CD4-positive, CD25-positive, alpha-beta regulatory T cell (primary cell): ENCODE measurements around the gene HMGA1. TPM values are rescaled to one million over a fixed set of nuclear protein-coding genes. Genes with fewer than 3 reads are reported as not detected.
A peak's percentile ranks its signal among the peaks of the same experiment; 100 is the strongest.

ENCODE experiments used
- ATAC-seq, 2 donors: fragments of 150-1000 bp; cut with Tn5 transposase; one replicate each; pipeline ENCODE4 v1.10.0; 2021; ENCODE audit warnings: low read depth in 2 of 2, moderate number of reproducible peaks in 2 of 2, moderate library complexity in 1 of 2
- DNase-seq, 3 donors: peaks; one replicate each; pipeline versions ENCODE4 v3.0.0 to v3.0.0-alpha.2; 2012 to 2022; ENCODE audit warnings: mixed read lengths in 1 of 3
- H3K27ac ChIP-seq: one replicate; pipeline ENCODE4 v1.7.0; 2013; ENCODE audit warnings: mild to moderate bottlenecking, low read length; ENCODE audit not compliant: insufficient read depth, poor library complexity, severe bottlenecking
- H3K27me3 ChIP-seq: one replicate; pipeline ENCODE4 v1.7.0; 2013; ENCODE audit warnings: low read length; ENCODE audit not compliant: control insufficient read depth, insufficient read depth
- H3K36me3 ChIP-seq: one replicate; pipeline ENCODE4 v1.7.0; 2013; ENCODE audit warnings: mild to moderate bottlenecking, low read length, moderate library complexity; ENCODE audit not compliant: control insufficient read depth, insufficient read depth
- H3K4me1 ChIP-seq: 2 replicates; pipeline ENCODE4 v1.7.0; 2013; ENCODE audit warnings: mild to moderate bottlenecking, low read length; ENCODE audit not compliant: insufficient read depth, control insufficient read depth, poor library complexity, severe bottlenecking
- H3K4me3 ChIP-seq: one replicate; pipeline ENCODE4 v1.7.0; 2013; ENCODE audit warnings: low read depth, mild to moderate bottlenecking, low read length, moderate library complexity
- H3K9me3 ChIP-seq, 2 experiments: 1 replicate in 1 of 2; 2 replicates in 1 of 2; pipeline ENCODE4 v1.7.0; 2013; ENCODE audit warnings: low read length in 2 of 2, mild to moderate bottlenecking in 1 of 2, moderate library complexity in 1 of 2; ENCODE audit not compliant: control insufficient read depth in 2 of 2
- H3K27ac Mint-ChIP-seq, 3 donors: one replicate each; pipeline ENCODE4 v1.8.0; 2020 to 2022; ENCODE audit warnings: mild to moderate bottlenecking in 3 of 3, mixed read lengths in 3 of 3, moderate library complexity in 2 of 3
- H3K27me3 Mint-ChIP-seq: one replicate; pipeline ENCODE4 v1.8.0; 2022; ENCODE audit warnings: mild to moderate bottlenecking, mixed read lengths
- H3K36me3 Mint-ChIP-seq: one replicate; pipeline ENCODE4 v1.8.0; 2020; ENCODE audit warnings: mixed read lengths
- H3K4me1 Mint-ChIP-seq, 4 donors: one replicate each; pipeline ENCODE4 v1.8.0; 2020 to 2022; ENCODE audit warnings: mixed read lengths in 4 of 4, mild to moderate bottlenecking in 1 of 4
- H3K4me3 Mint-ChIP-seq, 4 donors: one replicate each; pipeline ENCODE4 v1.8.0; 2020 to 2022; ENCODE audit warnings: mild to moderate bottlenecking in 4 of 4, mixed read lengths in 4 of 4, moderate library complexity in 3 of 4
- H3K9me3 Mint-ChIP-seq, 7 donors: one replicate each; pipeline ENCODE4 v1.8.0; 2020 to 2022; ENCODE audit warnings: mixed read lengths in 7 of 7, mild to moderate bottlenecking in 3 of 7, moderate library complexity in 2 of 7
- polyA plus RNA-seq, 4 donors: library from polyadenylated mRNA; unstranded; fragments of 300-500 nt; fragmentation: Illumina TruSeq; gene quantifications; one replicate each; pipeline ENCODE4 v1.2.3, GENCODE V29; 2021
- total RNA-seq: library from RNA; stranded (reverse); gene quantifications from one replicate; pipeline ENCODE4 v1.2.3, GENCODE V29; 2022

HMGA1 gene
- total and polyA plus RNA-seq, 5 donors from 2014 or later: 31.6 to 87.2 (median 35.5) TPM

DNA sequence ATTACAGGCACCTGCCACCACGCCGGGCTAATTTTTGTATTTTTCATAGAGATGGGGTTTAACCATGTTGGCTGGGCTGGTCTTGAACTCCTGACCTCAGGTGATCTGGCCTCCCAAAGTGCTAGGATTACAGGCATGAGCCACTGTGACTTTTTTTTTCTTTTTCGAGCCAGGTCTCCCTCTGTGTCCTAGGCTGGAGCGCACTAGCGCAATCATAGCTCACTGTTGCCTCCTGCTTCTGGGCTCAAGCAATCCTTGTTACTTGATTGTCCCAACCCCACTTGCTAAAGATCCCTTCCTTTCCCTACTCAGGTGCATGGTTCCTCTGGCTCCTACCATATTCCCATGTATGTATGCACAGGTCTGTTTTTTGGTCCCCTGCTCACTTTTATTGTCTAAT is 39.5 kb downstream of the HMGA1 start:
- no peak overlapping the region for H3K4me3 Mint-ChIP-seq
- H3K4me3 ChIP-seq: no peak overlapping the region
- H3K27me3 ChIP-seq: no peaks in the 10 kb centered on the region
- peak overlapping the region in 1 of 3 donors; percentile 20 for H3K27ac Mint-ChIP-seq
- H3K4me1 Mint-ChIP-seq: peaks cover 0 to 8% (median 2%) of the 10 kb centered on the region in 4 donors
- DNase-seq (no peak), ATAC-seq (no peak)
- no peaks in the 10 kb centered on the region for H3K27me3 Mint-ChIP-seq
- no peaks in the 10 kb centered on the region for H3K4me1 ChIP-seq
- no peaks in the 10 kb centered on the region for H3K9me3 ChIP-seq
- H3K36me3 Mint-ChIP-seq: peaks cover 7% of the 10 kb centered on the region
- H3K36me3 ChIP-seq: peaks cover 4% of the 10 kb centered on the region
- H3K9me3 Mint-ChIP-seq: no peaks in the 10 kb centered on the region
- no peak overlapping the region for H3K27ac ChIP-seq

DNA sequence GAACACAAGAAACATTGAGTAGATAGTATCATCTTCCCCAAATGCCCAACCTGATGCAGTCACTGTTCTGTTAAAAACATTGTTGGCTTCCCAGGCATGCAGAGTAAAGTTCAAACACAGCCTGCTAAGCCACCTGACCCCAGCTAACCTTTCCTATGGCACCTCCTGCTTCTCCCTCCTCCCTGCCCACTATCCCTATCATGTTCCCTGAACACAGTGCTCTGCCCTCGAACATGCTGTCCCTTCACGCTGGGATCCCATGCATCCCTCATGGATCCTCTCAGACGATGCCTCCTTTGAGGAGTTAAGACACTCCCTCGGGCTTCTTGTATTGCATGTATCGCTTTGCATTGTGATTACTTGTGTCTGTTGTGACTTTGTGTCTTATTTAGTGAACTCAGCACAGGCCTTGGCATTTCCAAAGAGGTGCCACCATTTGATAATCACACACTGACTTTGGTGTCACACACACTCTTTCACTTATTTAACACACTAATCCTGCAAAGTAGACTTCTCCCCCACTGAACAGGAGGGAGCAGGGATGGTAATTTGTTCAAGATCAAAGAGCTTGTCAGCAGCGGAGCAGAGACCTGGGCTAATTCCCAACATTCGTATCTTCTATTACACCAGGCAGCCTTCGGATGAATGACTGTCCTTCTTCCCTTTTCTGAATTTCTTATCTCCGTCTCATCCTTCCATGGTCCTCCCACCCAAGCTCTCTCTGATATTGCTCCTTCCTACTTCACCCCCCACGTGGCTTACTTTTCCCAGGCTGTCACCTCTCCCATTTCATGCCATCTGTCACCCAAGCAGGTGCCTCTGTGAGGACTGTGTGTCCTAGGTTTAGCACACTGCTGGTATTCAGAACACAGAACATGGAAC is 40.4 kb downstream of the HMGA1 start:
- no peak overlapping the region for H3K4me3 Mint-ChIP-seq
- H3K4me3 ChIP-seq: no peak overlapping the region
- no peak for DNase-seq
- H3K36me3 ChIP-seq: peaks cover 4% of the 10 kb centered on the region
- peak overlapping the region in 1 of 3 donors; percentile 21 for H3K27ac Mint-ChIP-seq
- H3K27me3 Mint-ChIP-seq: no peaks in the 10 kb centered on the region
- peaks cover 10% of the 10 kb centered on the region for H3K36me3 Mint-ChIP-seq
- peaks cover 0 to 8% (median 2%) of the 10 kb centered on the region in 4 donors for H3K4me1 Mint-ChIP-seq
- H3K4me1 ChIP-seq: no peaks in the 10 kb centered on the region
- peaks cover 0 to 1% (median 0%) of the 10 kb centered on the region in 7 donors for H3K9me3 Mint-ChIP-seq
- H3K9me3 ChIP-seq: no peaks in the 10 kb centered on the region
- H3K27me3 ChIP-seq: no peaks in the 10 kb centered on the region
- ATAC-seq: no peak
- no peak overlapping the region for H3K27ac ChIP-seq

DNA sequence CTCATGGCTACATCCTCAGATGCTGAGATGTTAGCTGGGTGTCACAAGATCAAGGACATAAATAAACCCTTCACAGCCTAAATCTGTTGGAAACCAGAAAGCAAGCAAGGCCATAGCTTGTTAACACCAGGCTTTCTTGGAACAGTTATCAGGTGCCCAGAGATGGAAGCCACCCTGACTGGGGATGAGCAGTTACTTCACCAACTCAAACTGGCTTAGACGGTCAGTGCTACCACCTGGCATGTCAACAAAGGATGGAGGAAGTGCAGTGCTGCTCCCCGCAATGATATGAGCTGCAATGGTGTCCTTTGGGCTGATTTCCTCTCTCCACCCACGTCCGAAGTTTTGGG is 41.1 kb downstream of the HMGA1 start:
- Mint-ChIP-seq H3K4me1 (peaks cover 0 to 8% (median 3%) of the 10 kb centered on the region in 4 donors), H3K9me3 (peaks cover 0 to 1% (median 0%) of the 10 kb centered on the region in 7 donors), H3K36me3 (peaks cover 12% of the 10 kb centered on the region), H3K27ac (peak overlapping the region in 1 of 3 donors; percentile 21), H3K4me3 (no peak overlapping the region), H3K27me3 (no peaks in the 10 kb centered on the region)
- ATAC-seq (no peak), DNase-seq (no peak)
- H3K27me3 ChIP-seq: no peaks in the 10 kb centered on the region
- H3K4me1 ChIP-seq: no peaks in the 10 kb centered on the region
- no peak overlapping the region for H3K4me3 ChIP-seq
- H3K9me3 ChIP-seq: no peaks in the 10 kb centered on the region
- H3K27ac ChIP-seq: no peak overlapping the region
- H3K36me3 ChIP-seq: peaks cover 4% of the 10 kb centered on the region

DNA sequence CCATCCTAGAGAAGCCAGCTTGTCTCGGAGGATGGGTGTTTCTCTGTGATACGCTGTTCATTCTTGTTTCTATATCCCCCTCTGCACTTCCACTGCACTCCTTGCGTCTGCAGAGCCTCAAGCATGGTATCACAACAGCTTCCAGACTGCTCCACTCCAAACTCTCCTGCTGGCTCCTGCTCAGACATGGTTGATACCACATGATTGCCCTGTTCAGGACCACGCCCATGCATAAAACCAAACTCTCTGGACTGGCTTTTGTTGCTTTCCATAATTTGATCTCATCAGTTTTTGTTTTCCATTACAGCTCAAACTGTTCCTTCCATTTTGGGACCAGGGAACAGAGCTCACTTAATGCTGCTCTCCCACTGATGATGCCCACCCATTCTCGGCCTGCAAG is 42.2 kb downstream of the HMGA1 start:
- Histone ChIP-seq H3K4me1 (no peaks in the 10 kb centered on the region), H3K27ac (no peak overlapping the region), H3K36me3 (peaks cover 4% of the 10 kb centered on the region), H3K27me3 (no peaks in the 10 kb centered on the region), H3K4me3 (no peak overlapping the region), H3K9me3 (no peaks in the 10 kb centered on the region)
- Mint-ChIP-seq H3K4me3 (no peak overlapping the region), H3K4me1 (peaks cover 0 to 9% (median 4%) of the 10 kb centered on the region in 4 donors), H3K27me3 (no peaks in the 10 kb centered on the region), H3K27ac (peak overlapping the region in 1 of 3 donors; percentile 70), H3K36me3 (peaks cover 14% of the 10 kb centered on the region), H3K9me3 (peaks cover 0 to 1% (median 0%) of the 10 kb centered on the region in 7 donors)
- no peak for DNase-seq
- no peak for ATAC-seq

DNA sequence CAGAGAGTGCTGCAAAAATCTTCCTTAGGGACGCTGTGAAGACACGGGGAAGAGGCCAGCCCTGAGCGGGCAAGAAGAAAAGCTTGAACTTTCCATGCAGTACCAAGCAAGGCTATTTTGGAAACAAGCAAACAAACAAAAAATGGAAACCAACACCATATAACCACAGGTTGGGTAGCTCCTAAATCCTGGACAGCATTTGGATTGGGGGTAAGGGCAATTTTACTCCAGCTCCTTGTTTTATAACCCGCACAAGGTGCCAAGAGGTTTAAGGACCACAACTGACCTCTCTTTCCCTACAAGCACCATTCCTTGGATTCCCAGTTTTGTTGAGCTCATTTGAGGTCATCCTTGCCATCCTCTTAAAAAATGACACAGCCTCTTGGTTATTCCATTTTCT is 43.5 kb downstream of the HMGA1 start:
- Mint-ChIP-seq H3K36me3 (peaks cover 21% of the 10 kb centered on the region), H3K4me3 (no peak overlapping the region), H3K27ac (no peak overlapping the region), H3K4me1 (peaks cover 0 to 11% (median 2%) of the 10 kb centered on the region in 4 donors), H3K9me3 (peaks cover 0 to 1% (median 0%) of the 10 kb centered on the region in 7 donors), H3K27me3 (no peaks in the 10 kb centered on the region)
- no peaks in the 10 kb centered on the region for H3K9me3 ChIP-seq
- no peak overlapping the region for H3K27ac ChIP-seq
- no peak overlapping the region for H3K4me3 ChIP-seq
- no peak for DNase-seq
- H3K4me1 ChIP-seq: no peaks in the 10 kb centered on the region
- no peak for ATAC-seq
- H3K36me3 ChIP-seq: peaks cover 7% of the 10 kb centered on the region
- no peaks in the 10 kb centered on the region for H3K27me3 ChIP-seq

DNA sequence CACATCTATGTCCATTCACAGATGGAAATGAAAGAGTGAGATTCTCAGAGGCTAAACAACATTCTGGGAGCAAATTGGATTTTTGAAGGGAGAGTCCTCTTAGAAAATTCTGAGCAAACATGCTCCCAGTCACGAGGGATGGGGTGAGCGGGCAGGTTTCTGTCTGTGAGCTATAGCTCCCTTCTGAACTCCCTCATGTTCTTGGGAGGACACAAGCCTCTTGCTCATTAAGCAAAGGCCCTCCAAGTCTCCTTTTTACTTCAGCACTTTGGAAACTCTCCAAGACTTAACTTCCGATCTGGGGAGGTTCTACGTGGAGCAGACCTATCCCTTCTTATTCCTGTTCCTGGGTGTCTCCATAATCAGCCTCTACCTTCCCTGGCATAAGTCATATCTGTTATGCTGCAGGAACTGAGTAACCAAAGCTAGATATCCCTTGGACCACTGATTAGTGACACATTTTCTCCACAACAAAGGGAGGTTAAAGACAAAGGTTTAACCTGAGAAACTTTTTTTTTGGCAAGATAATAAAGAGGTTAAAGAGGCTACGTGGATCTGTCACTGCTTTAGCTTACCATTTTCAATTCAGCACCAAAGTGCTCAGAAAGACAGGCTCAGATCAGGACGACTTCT is 45.1 kb downstream of the HMGA1 start:
- Mint-ChIP-seq H3K27ac (no peak overlapping the region), H3K9me3 (peaks cover 0 to 1% (median 0%) of the 10 kb centered on the region in 7 donors), H3K27me3 (no peaks in the 10 kb centered on the region), H3K4me1 (peaks cover 0 to 11% (median 0%) of the 10 kb centered on the region in 4 donors), H3K4me3 (no peak overlapping the region), H3K36me3 (peaks cover 31% of the 10 kb centered on the region)
- ATAC-seq (no peak), DNase-seq (no peak)
- H3K36me3 ChIP-seq: peaks cover 7% of the 10 kb centered on the region
- no peak overlapping the region for H3K27ac ChIP-seq
- H3K9me3 ChIP-seq: no peaks in the 10 kb centered on the region
- no peak overlapping the region for H3K4me3 ChIP-seq
- H3K4me1 ChIP-seq: no peaks in the 10 kb centered on the region
- H3K27me3 ChIP-seq: no peaks in the 10 kb centered on the region

DNA sequence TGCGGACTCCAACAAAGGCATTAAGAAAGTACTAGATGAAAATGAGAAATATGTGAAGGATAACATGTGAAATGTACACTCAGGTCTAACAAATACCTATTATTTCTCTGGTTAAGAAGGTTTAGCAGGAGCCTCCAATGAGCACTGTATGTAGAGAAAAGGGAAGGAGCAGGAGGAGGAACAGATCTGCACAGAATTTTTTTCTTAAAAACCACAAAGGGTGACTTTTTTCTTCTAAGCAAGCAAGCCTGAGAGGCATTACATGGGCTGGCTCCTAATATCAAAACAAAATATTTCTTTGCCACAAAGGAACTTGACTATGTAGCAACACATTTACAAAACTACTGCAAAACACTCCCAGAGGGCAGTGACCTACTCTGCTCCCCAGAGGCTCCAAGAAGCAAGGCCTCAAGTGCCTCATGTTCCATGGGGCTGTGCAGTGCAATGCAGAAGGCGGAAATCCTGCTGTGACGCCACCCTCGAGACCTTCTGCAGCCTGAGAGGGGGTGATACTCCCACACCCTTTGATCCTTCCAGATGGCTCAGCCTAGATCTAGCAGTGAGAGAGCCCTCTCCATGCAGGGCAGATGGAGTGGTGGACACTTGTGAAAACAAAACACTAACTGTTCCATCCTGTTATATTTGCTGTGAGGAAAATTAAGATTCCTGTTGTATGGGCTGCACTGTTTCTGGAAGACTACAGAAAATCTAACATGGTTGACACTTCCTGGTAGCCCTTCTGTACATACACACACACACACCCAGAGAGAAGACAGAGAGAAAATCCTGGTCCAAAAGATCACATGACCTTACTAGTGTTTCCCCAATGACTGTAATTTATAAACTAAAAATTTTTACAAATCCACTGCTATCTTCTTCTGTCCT is 48.1 kb downstream of the HMGA1 start:
- ATAC-seq: no peak

More for the DNA sequence above, 48.1 kb downstream of the HMGA1 start:
- H3K36me3 Mint-ChIP-seq: peaks cover 34% of the 10 kb centered on the region
- no peaks in the 10 kb centered on the region for H3K4me1 ChIP-seq
- peaks cover 0 to 13% (median 6%) of the 10 kb centered on the region in 4 donors for H3K4me1 Mint-ChIP-seq
- H3K9me3 Mint-ChIP-seq: peaks cover 0 to 1% (median 0%) of the 10 kb centered on the region in 7 donors
- no peak overlapping the region for H3K4me3 ChIP-seq
- H3K27ac Mint-ChIP-seq: peak overlapping the region in 2 of 3 donors; percentile 48 to 71
- H3K27me3 Mint-ChIP-seq: no peaks in the 10 kb centered on the region
- no peaks in the 10 kb centered on the region for H3K9me3 ChIP-seq
- DNase-seq: no peak
- H3K27ac ChIP-seq: no peak overlapping the region
- H3K27me3 ChIP-seq: no peaks in the 10 kb centered on the region
- no peak overlapping the region for H3K4me3 Mint-ChIP-seq
- peaks cover 16% of the 10 kb centered on the region for H3K36me3 ChIP-seq
